GM21447 (cell line): ENCODE results near the gene KDM2B.
"Not testable (repeated sequence)": the region's sequence is repeated elsewhere in the genome, so short reads cannot be mapped to it uniquely, and the experiment has no call there.

Experiments used
- ATAC-seq: cut with Tn5 transposase; IDR thresholded peaks from one replicate; pipeline ENCODE4 v1.9.1; 2021; ENCODE audit not compliant: unreplicated experiment

KDM2B gene

GRCh38 chr12:121590476-121591143, 9.8 kb upstream of the KDM2B start:
- ATAC-seq, result peak; percentile 73

GRCh38 chr12:121584885-121585284, 4.1 kb upstream of the KDM2B start:
- ATAC-seq, result not testable (repeated sequence)

DNA sequence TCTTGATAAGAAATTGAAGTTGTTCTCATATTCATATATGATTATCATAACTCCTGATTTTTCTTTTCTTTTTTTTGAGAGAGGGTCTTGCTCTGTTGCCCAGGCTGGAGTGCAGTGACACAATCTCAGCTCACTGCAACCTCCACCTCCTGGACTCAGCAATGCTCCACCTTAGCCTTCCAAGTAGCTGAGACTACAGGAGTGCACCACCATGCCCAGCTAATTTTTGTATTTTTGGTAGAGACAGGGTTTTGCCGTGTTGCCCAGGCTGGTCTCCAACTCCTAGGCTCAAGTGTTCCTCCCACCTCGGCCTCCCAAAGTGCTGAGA, 2.5 kb upstream of the KDM2B start:
- not testable (repeated sequence) for ATAC-seq

DNA sequence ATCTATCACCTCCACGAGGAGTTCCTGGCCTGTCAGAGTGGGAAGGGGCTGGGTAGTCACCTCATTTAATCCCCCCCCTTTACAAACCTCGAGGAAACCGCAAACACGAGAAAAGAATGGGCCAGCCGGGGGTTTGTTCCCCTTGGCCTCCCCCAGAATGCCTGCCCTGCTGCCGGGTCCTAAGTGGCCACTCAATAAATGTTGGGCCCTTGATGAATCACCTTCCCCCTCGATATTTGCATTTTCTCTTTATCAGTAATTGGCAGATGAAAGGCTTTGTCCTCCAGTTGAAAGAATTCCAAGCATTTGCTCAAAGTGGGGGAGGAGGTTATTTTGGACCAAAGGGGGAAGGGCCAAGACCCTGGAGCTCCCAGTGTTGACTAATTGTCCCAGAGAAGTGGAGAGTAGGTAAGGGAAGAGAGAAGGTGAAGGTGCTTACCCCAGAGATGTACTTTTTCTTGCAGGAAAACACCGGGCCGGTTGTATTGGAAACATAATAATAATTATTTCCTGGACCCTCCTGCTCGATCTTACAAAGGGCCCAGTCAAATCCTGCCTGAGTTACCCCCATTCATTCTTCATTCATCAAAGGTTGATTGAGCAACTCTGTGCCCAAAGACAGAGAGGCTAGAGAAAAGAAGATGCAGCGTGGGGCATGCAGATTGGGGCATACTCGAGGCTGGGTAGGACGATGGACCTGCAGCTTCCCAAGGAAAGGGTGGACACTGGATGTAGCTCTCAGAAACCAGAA, 1.9 kb upstream of the KDM2B start:
- ATAC-seq, result no peak

DNA sequence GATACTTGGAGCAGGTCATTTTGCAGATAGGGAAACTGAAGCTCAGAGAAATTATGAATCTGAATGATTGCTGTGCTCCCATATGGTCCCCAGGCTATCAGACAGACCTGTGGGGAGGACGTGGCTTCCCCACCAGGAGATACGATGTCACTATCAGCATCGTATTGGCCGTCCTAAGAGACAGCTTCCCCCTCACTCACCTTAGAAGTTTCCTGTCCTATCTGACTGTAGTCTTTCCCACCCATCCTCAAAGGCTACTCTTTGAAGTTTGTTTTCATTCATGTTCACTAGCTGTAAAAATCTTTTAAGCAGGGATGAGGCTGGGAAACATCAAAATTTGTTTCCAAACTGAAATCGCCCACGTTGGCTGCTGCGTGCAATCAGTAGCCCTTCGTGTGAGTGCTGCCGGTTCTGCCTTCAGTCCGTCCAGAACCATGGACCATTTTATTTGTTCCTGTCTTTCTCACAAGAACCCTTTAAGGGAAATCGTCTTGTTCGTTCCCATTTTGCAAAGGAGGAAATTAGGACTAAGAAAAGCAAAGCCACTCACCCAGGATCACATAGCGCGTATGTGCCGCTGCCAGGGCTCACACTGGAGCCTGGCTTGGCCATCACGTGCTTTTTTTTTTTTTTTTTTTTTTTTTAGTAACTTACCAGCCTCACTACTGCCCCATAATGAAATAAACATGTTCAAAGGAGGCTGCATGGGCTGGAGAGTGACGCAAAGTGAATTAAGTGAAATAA, 1.0 kb upstream of the KDM2B start:
- ATAC-seq, result no peak

GRCh38 chr12:121579981-121580868, 598 bp downstream of the KDM2B start:
- ATAC-seq, result no peak

- no peak for ATAC-seq
These were observed 1.5 kb downstream of the KDM2B start for GRCh38 chr12:121579190-121579791.

DNA sequence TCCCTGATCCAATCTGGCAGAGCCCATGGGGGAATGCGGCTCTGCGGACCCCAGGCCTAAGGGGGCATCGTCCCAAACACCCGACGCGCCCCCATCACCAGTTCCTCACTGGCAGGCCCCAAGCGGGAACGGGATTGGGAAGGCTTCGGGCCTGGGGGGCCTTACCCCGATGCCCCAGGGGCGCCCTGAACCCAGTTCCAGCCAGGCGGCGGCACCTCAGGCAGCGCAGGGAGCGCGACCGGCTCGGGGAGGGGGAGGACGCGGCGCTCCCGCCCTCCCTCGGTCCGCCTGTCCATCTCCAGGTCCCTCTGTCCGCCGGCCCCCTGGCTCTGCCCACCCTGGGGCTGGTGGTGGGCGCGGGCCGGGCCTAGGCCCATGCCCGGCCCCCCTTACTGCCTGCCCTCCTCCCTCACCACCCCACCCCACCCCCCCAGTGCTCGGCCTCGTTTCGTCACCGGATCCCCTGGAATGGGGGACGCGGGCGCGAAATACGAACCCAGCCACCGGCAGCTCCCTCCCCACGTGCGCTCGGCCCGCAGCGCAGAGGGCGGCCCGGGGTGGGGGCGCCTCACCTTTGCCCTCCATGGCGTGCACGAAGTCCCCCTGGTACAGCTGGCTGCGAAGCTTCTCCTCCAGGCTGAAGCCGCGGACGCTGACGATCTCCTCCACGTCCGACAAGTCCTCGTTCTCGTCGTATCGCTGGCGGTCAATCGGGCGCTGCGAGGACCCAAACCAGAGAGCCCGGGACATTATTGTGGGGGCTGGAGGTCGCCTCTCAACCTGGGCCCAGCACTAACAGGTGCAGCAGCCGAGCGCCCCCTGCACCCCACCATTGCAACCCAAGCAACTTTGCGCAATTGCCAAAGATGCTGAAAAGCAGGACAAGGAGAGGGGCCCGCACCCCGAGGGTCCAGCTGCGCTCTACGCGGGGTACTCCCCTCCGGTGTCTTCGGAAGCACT, 2.3 kb downstream of the KDM2B start:
- ATAC-seq, result no peak

DNA sequence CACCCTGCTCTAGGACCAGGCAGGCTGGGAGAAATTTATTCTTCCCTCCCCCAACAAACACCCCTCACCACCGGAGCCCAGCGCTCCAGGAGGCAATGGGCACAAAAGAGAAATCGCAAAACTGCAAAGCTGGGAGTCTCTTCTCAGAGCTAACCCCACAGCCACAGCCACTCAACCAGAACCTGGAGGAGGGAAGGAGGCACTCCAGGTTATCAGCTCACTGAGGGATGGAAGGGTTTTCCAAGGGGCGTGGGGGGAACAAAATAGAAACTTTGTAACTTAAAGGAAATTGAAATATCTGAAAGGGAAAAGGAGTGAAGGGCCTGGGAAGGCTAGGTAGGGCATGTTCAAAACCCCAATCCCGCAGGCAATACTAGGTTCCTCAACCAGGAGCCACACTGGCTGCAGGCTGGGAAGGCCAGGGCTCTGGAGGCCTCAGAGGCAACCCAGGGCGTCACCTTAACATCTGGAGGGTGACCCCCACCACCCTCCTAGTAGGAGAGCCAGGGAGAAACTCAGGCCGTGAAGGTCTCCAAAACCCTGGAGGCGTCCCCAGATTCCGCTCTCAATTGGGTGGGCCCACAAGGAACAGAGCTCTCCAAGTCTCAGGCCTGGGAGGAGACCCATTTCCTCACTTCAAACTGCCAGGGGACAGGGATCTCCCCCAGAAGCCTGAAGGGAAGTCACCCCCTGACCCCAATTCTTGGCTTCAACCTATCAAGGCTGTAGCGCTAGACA, 3.2 kb downstream of the KDM2B start:
- no peak for ATAC-seq

- ATAC-seq, result no peak
These were observed 3.9 kb downstream of the KDM2B start for GRCh38 chr12:121576851-121577391.

DNA sequence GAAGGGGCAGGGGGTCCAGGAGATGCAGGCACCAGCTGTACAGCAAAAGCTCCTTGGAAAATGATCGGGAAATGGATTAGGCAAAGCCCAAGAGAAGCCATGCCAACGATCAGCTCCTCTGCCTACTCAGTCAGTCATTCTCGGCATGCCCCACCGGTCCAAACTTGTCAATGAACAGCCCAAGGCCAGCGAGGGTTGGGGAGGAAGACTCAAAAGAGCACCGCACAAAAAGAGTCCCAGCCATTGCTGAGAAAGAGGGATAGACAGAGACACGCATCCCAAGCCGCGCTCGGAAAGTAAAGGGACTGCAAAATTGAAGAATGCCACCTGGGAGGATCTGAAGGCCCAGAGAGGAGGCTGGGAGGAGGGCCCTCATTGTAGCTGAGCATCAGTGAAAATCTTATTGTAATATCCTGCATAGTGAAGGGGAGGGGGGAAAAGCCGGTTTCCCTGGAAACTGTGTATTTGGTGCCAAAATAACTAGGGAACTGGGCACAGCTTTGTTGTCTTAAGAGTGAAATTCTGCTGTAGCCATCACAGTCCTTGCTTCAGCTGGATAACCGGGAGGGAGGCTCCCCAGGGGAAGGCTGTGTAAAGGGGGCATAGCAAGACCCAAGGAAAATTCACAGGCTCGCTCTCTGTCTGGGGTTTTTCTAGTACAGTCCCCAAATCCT, 4.7 kb downstream of the KDM2B start:
- no peak for ATAC-seq

DNA sequence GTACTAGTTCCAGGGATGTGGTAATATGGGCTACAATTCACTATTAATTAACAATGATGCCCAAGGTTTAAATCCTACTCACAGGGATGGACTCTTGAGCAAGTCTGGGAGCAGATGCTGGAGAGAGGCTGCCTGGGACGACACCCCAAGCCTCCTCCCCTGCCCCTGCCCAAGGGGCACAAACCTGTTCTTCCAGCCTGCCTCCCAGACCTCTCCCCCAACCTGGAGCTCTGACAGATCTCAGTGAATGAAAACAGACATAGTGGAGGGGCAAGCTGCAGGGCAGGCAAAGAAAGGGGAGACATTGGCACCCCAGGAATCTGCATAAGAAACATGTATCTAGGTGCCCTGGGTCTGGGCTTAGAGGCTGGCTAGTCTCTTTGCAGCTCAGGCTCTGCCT, 5.8 kb downstream of the KDM2B start:
- no peak for ATAC-seq

DNA sequence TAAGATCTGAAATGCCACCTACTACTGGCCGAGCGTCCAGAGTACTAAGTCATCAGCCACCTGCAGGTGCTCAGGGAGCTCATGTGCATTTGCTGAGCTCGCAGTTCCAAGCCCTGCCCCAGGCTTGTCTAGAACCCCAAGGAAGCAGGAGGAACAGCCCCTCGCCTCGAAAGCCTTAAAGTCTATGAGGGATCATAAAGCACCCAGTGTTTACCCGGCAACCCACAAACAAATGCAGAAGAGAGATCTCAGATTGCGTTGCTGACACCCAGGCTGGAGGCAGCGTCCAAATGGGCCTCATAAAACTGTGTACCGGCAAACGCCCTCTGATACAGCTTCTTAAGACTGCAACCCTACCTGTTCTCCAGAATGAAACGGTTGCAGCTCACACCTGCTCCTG, 6.8 kb downstream of the KDM2B start:
- no peak for ATAC-seq

DNA sequence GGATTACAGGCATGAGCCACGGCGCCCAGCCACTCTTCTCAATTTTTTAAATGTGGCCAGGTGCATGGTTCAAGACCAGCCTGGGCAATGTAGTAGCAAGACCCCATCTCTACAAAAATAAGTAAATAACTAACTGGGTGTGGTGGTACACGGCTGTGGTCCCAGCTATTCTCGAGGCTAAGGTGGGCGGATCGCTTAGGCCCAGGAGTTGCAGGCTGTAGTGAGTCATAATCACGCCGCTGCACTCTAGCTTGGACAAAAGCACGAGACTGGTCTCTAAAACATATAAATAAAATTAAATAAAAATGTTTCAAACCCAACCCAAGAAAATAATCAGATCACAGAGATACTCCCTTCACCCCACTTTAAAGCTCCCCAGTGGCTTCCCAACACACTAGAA, 8.9 kb downstream of the KDM2B start:
- ATAC-seq, result no peak

- no peak for ATAC-seq
These were observed 10.1 kb downstream of the KDM2B start for GRCh38 chr12:121570467-121571283.

- no peak for ATAC-seq
These were observed 11.7 kb downstream of the KDM2B start for GRCh38 chr12:121568971-121569751.
